Stimulated activated CD8-positive, alpha-beta memory T cell treated with anti-CD3 and anti-CD28 coated beads, Interleukin-4, amount 100 ng/mL, for 48 hours (primary cell): ENCODE results near the gene C6orf47.
A peak's percentile ranks its signal among the peaks of the same experiment; 100 is the strongest.

ENCODE experiments used
- DNase-seq: peaks from one replicate; pipeline ENCODE4 v3.0.0-alpha.2; 2020

Gene C6orf47

DNA sequence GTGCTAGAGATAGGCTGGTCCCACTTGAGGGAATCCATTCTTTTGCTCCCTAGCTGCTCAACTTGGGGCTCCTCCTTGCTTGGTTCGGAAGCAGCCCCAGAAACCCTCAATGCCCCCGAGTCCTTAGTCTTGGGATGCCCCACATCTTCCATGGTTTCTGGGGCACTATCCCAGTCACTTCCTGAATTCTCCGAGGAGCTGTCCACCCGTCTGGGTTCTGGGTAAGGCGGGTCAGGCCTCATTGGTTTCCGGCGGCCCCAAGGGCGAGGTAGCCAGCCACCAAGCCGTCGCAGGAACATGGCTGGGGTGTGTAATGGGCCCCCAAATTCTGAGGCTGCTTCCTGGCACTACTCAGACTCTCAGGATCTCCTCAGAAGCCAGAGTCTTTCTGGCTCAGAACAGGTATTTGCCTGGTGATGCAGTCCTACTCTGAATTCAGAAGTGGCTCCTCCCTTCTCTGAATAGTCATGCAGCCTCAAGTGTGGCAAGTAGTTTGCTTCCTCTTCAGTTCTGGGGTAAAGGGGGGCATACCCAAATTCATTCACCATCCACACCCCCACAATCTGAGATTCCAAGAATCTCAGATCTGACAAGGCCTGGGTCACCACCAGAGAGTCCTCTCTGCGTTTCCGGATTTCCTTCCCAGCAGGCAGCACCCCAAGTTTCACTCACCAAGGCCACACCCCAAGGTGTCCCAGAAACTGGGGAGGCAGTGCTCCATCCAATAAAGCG lies 763 bp downstream of the C6orf47 start:
- peak; percentile 65 for DNase-seq

GRCh38 chr6:31658983-31659648 lies 1.5 kb downstream of the C6orf47 start:
- DNase-seq: no peak

GRCh38 chr6:31658158-31658688 lies 2.4 kb downstream of the C6orf47 start:
- no peak for DNase-seq

- peak; percentile 56 for DNase-seq
Observed at GRCh38 chr6:31657406-31658157, 3.0 kb downstream of the C6orf47 start.

- no peak for DNase-seq
Observed at GRCh38 chr6:31655349-31656237, 5.0 kb downstream of the C6orf47 start, which contains the start of gene APOM. Gene APOM (plus strand): TSS chr6:31655894. CDS start chr6:31655967, 73 bp downstream.

GRCh38 chr6:31654574-31655348 lies 5.8 kb downstream of the C6orf47 start:
- no peak for DNase-seq

- peak; percentile 91 for DNase-seq
Observed at GRCh38 chr6:31652925-31653724, 7.5 kb downstream of the C6orf47 start.

DNA sequence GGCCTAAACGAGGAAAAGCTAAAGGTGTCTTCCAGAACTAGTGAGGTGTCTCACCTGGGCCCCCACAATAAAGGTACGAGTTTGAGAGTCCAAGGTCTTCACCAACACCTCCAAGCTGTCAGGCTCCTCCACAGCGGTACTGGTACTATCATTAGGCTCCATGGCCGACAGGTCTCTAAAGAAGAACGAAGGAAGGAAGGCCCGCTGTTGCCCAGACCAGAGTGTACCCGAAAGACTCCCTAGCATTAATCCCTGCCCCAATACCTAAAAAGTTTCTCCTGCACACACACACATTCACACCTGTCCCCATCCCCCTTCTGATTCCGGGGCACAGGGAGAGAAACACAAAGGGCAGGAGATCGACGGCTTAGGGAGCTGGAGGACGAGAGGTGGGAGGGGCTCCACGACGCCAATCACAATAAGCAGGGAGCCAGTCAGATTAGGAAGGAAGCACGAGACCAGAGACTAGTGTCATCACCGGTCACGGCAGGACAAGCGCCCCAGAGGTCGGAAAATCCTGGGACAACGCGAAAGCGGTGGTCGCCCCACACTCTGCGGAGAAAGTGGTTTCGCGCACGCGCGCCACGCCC lies 8.9 kb downstream of the C6orf47 start:
- no peak for DNase-seq

- DNase-seq: no peak
Observed at GRCh38 chr6:31645325-31645724, 15.3 kb downstream of the C6orf47 start.

GRCh38 chr6:31643818-31644454 lies 16.6 kb downstream of the C6orf47 start:
- DNase-seq: no peak

DNA sequence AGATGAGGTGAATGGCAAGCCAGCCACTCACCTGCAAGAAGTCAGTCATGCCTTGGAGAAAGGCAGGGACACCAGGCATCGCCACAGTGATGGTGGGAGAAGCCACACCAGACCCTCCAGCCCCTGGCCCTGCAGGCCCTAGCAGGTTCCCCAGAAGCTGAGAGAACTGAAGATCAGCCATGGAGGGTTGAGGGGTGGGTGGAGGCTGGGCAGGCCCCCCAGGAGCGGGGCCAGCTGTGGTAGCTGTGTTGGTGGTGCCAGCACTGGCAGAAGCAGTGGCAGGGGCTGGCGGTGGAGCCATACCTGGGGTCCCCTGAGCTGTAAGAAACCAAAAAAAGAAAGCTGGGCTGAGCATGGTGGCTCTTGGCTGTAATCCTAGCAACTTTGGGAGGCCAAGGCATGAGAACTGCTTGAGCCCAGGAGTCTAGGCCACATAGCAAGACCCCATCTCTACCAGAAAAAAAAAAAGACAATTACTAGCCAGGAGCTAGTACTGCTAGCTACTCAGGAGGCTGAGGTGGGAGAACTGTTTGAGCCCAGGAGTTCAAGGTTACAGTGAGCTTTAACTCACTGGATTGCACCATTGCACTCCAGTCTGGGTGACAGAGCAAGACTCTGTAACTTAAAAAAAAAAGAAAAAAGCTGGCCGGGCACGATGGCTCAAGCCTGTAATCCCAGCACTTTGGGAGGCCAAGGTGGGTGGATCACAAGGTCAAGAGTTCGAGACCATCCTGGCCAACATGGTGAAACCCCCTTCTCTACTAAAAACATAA lies 17.6 kb downstream of the C6orf47 start:
- DNase-seq: no peak

DNA sequence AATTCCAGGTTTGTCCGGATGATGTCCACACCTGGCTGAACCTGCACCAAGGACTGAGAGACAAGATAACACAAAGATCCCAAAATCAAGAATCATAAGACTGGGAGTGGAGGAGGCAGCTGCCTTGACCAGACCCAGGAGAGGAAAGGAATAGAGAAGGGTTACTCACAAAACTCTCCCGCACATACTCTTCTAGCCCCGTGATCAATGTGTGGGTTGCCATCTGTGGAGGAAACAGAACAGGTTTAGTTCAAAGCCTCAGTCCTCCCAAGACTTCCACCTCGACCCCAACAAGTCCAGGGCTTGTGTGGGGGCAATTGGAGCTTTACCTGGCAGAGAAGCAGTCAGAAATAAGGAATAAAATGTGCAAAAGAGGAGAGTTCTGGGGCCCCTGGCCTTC lies 19.2 kb downstream of the C6orf47 start:
- DNase-seq: no peak

GRCh38 chr6:31640612-31641011 lies 20.0 kb downstream of the C6orf47 start:
- no peak for DNase-seq

DNA sequence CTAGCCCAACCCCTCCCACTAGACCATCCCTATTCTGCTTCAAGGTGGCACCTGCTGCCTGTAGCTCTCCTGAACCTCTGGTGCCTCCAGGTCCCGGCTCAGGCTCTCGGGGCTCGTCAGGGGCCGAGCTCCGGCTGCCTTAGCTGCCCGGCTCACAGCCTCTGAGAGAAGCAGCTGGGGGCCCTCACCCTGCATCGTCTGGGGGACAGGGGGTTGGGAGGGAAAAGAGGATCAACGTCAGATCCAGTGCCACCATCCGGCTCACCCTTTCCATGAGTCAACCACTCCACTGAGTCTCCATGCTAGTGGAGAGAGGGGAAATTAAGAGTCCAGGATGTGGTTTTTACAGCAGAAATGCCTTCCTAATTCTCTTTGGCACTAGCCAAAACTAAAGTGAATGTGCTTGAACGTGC lies 21.1 kb downstream of the C6orf47 start:
- no peak for DNase-seq

DNA sequence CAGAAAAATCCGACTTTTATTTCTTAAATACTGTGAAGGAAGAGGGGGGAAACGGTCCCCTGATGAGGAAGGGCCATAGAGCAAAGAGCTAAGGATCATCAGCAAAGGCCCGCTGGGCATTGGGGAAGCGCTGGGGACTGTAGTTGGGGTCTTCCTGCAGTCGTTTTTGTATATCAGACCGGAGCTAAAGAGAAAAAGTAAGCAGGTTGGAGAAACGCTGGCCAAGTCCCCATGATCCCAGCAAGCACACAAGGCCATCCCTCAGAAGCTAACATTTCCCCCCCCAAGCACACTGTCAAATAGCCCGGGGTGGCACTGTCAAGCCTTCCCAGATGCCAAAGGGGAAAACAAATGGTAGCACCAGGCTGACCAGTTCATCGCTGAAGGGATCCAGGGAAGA lies 21.5 kb downstream of the C6orf47 start:
- DNase-seq: no peak

- DNase-seq: no peak
Observed at GRCh38 chr6:31636698-31637596, 23.6 kb downstream of the C6orf47 start.

DNA sequence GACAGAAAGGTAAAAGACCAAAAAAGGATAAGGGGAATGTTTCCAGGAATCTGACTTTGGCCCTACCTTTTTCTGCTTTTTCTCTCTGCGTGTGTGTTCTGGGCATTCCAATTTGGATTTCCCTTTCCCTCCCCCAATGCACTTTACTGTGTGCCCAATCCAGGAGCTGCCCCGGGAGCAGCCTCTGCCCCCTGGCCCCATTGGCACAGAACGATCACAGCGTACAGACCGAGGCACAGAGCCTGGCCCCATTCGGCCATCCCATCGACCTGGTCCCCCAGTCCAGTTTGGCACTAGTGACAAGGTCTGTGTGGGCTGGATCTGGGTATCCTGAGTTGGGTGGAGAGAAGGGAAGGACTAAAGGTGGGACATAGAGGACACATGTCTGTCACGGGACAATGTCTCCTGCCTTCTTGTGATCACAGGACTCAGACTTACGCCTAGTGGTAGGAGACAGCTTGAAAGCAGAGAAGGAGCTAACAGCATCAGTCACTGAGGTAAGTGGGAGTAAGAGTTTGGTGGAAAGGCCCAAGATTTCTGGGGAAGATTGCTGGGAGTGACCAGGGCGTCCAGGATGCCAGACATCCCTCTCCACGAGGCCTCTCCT lies 25.5 kb downstream of the C6orf47 start:
- no peak for DNase-seq
